Transverse colon (tissue), 4 donors: ENCODE data around the gene ZSCAN5A. TPM values are rescaled to one million over a fixed set of nuclear protein-coding genes. Genes with fewer than 3 reads are reported as not detected.
"Not testable (repeated sequence)": the region's sequence is repeated elsewhere in the genome, so short reads cannot be mapped to it uniquely, and the experiment has no call there.

Source experiments
- DNase-seq: peaks from one replicate; pipeline ENCODE4 v3.0.0-alpha.2; 2019
- H3K27ac ChIP-seq, 4 donors: fragments of 200-600 bp; sonication (generic); 2 replicates each; pipeline ENCODE4 v1.5.1; 2016 to 2018; ENCODE audit warnings: inconsistent platforms in 4 of 4
- H3K27me3 ChIP-seq: fragments of 200-600 bp; sonication (generic); 2 replicates; pipeline ENCODE4 v1.5.1; 2017; ENCODE audit warnings: inconsistent platforms
- H3K36me3 ChIP-seq, 4 donors: fragments of 200-600 bp; sonication (generic); 2 replicates each; pipeline ENCODE4 v1.5.1; 2017 to 2019; ENCODE audit warnings: inconsistent platforms in 4 of 4
- H3K4me1 ChIP-seq, 4 donors: fragments of 200-600 bp; sonication (generic); 2 replicates each; pipeline ENCODE4 v1.5.1; 2017 to 2020; ENCODE audit warnings: inconsistent platforms in 4 of 4
- H3K4me3 ChIP-seq, 4 donors: fragments of 200-600 bp; sonication (generic); 1 replicate in 1 of 4; 2 replicates in 3 of 4; pipeline versions ENCODE4 v1.5.1 to v1.6.1; 2017 to 2019; ENCODE audit warnings: inconsistent platforms in 4 of 4
- H3K9me3 ChIP-seq, 2 donors: fragments of 200-600 bp; sonication (generic); 2 replicates each; pipeline ENCODE4 v1.5.1; 2017 to 2019; ENCODE audit warnings: inconsistent platforms in 2 of 2
- EP300 ChIP-seq: sonication (generic); formaldehyde crosslinking; IDR thresholded peaks from one replicate; pipeline ENCODE4 v1.6.1; 2017; ENCODE audit warnings: antibody characterized with exemption, low read depth
- POLR2A ChIP-seq: fragments of 450-650 bp; IDR thresholded peaks from one replicate; pipeline ENCODE4 v1.6.1; 2016; ENCODE audit warnings: antibody characterized with exemption, mild to moderate bottlenecking, moderate library complexity
- POLR2AphosphoS5 ChIP-seq, 3 donors: sonication (generic); formaldehyde crosslinking; IDR thresholded peaks; one replicate each; pipeline ENCODE4 v1.6.1; 2016; ENCODE audit warnings: antibody characterized with exemption in 3 of 3
- WGBS, 2 donors: methylation state at CpG; one replicate each; pipeline ENCODE4 v1.1.5; 2018; ENCODE audit warnings: low coverage in 1 of 2; 5-methylcytosine and 5-hydroxymethylcytosine counted together
- in situ Hi-C, 4 donors: fragments of 200-750 bp; cut with MboI; loops; one replicate each; pipeline versions ENCODE4 v1.15.0 to v1.15.1; 2017; ENCODE audit warnings: low sequenced_read_pairs in 3 of 4, low pct_ligation_motif_present in 1 of 4, low pct_unique_long_range_greater_than_20kb in 1 of 4
- intact Hi-C: fragments of 100-400 bp; cut with DNase I; formaldehyde crosslinking; loops from one replicate; pipeline ENCODE4 v1.15.1; 2023; ENCODE audit warnings: low total_unique reads
- total RNA-seq, 4 donors: library from RNA; depleted of rRNA; stranded (reverse); fragments of >200 nt; gene quantifications; one replicate each; pipeline ENCODE4 v1.1.0, GENCODE V29; 2016
- TF ChIP-seq, protein P1 (sequence below), 5 experiments: fragments of 200-600 bp in 3 of 5; fragments of 450-650 bp in 2 of 5; sonication (generic) in 3 of 5; IDR thresholded peaks; 1 replicate in 2 of 5; 2 replicates in 3 of 5; pipeline ENCODE4 v1.5.1; 2016 to 2017; ENCODE audit warnings: antibody characterized with exemption in 5 of 5, inconsistent platforms in 3 of 5, mild to moderate bottlenecking in 2 of 5, moderate library complexity in 1 of 5

The ZSCAN5A gene
- total RNA-seq, 4 donors from 2014 or later: 8.2 to 15.2 (median 12.6) TPM

GRCh38 chr19:56270676-56271075 is 44.0 kb downstream of the ZSCAN5A start:
- H3K27ac ChIP-seq: no peak overlapping the region
- no peak overlapping the region for H3K4me3 ChIP-seq
- 80 to 90% methylated on average over 2 to 3 of the region's 3 CpGs for WGBS, 2 donors
- intact Hi-C loops: no loop called here
- no peak for DNase-seq
- in situ Hi-C loops: no loop called here
- H3K4me1 ChIP-seq: no peaks in the 10 kb centered on the region
- no peaks in the 10 kb centered on the region for H3K9me3 ChIP-seq
- TF ChIP-seq EP300: no peak
- H3K27me3 ChIP-seq: no peaks in the 10 kb centered on the region
- H3K36me3 ChIP-seq: no peaks in the 10 kb centered on the region

DNA sequence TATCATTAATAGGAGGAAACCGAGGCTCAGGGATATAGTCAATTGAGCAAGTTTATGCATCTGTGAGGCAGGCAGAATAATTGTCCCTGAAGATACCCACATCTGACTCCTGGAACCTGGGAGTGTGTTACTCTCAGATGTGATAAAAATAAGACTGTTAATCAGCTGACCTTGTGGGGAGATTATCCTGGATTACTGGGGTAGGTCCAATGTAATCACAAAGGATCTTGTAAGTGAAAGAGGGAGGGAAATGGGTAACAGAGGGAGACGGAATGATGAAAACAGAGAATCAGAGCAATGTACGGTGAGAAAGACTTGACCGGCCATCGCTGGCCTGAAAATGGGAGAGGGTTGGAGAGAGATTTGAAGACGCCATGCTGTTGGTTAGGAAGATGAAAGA is 45.3 kb downstream of the ZSCAN5A start:
- in situ Hi-C loops: no loop called here
- no peak overlapping the region for H3K4me3 ChIP-seq
- 92 to 94% methylated on average over 6 of the region's 6 CpGs for WGBS, 2 donors

DNA sequence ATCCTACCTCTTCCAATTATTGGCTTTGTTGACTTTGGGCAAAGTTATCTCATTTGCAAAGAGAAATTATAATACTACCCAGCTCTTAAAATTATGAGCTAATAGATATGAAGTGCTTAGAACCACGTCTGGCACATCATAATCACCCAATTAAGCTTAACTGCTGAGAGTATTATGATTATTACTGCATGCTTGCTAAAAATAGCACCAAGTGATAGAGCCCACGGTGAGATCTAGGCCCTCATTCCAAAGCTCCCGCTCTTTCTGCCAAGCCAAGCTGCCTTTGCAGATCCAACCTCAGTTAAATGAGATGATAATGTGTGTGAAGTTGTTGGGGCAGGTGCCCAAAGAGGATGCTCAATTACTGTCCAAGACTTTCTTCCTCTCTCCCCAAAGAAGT is 48.6 kb downstream of the ZSCAN5A start:
- H3K4me1 ChIP-seq: no peaks in the 10 kb centered on the region
- 21 to 24% methylated on average over 2 to 3 of the region's 3 CpGs for WGBS, 2 donors
- TF ChIP-seq POLR2AphosphoS5 (IDR thresholded peaks at IDR 0.05) (no peak), EP300 (no peak), POLR2A (no peak)
- TF ChIP-seq, protein P1, sequence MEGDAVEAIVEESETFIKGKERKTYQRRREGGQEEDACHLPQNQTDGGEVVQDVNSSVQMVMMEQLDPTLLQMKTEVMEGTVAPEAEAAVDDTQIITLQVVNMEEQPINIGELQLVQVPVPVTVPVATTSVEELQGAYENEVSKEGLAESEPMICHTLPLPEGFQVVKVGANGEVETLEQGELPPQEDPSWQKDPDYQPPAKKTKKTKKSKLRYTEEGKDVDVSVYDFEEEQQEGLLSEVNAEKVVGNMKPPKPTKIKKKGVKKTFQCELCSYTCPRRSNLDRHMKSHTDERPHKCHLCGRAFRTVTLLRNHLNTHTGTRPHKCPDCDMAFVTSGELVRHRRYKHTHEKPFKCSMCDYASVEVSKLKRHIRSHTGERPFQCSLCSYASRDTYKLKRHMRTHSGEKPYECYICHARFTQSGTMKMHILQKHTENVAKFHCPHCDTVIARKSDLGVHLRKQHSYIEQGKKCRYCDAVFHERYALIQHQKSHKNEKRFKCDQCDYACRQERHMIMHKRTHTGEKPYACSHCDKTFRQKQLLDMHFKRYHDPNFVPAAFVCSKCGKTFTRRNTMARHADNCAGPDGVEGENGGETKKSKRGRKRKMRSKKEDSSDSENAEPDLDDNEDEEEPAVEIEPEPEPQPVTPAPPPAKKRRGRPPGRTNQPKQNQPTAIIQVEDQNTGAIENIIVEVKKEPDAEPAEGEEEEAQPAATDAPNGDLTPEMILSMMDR (IDR thresholded peaks at IDR 0.05): no peak
- H3K36me3 ChIP-seq: no peaks in the 10 kb centered on the region
- no peak for DNase-seq
- intact Hi-C loops (no loop called here), in situ Hi-C loops (no loop called here)
- no peaks in the 10 kb centered on the region for H3K27me3 ChIP-seq
- no peaks in the 10 kb centered on the region for H3K9me3 ChIP-seq
- H3K27ac ChIP-seq: no peak overlapping the region
- H3K4me3 ChIP-seq: no peak overlapping the region

More for the DNA sequence above, 45.3 kb downstream of the ZSCAN5A start:
- Histone ChIP-seq H3K36me3 (no peaks in the 10 kb centered on the region), H3K27me3 (no peaks in the 10 kb centered on the region), H3K4me1 (no peaks in the 10 kb centered on the region), H3K9me3 (no peaks in the 10 kb centered on the region), H3K27ac (no peak overlapping the region)
- no peak for DNase-seq
- TF ChIP-seq EP300 (no peak), POLR2AphosphoS5 (IDR thresholded peaks at IDR 0.05) (no peak), POLR2A (no peak)
- TF ChIP-seq, protein P1 (IDR thresholded peaks at IDR 0.05): no peak
- intact Hi-C loops: no loop called here

DNA sequence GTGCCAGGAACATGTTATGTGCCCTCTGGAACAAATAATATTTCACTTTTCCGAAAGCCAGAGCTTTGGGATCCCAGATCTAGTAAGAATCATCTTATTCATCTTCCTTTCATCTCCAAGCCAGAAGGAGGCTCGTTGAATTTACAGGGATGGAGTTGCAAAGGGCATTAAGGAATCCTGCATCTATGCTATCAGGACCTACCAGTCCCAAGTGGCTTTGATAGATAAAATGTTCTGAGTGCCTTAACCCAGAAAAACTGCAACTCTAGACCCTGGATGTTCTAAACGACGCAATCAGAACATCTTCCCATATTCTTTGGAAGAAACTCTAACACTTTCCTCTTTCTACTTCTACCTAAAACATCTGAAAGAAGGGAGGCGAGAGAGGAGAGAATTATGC is 51.3 kb downstream of the ZSCAN5A start:
- no peak for DNase-seq
- no peak overlapping the region for H3K4me3 ChIP-seq
- no peaks in the 10 kb centered on the region for H3K27me3 ChIP-seq
- H3K27ac ChIP-seq: no peak overlapping the region
- H3K9me3 ChIP-seq: no peaks in the 10 kb centered on the region
- no peaks in the 10 kb centered on the region for H3K36me3 ChIP-seq
- H3K4me1 ChIP-seq: no peaks in the 10 kb centered on the region
- TF ChIP-seq POLR2A (no peak), EP300 (no peak), POLR2AphosphoS5 (IDR thresholded peaks at IDR 0.05) (no peak)
- TF ChIP-seq, protein P1 (IDR thresholded peaks at IDR 0.05): no peak
- intact Hi-C loops (no loop called here), in situ Hi-C loops (no loop called here)
- WGBS, 2 donors: 91 to 92% methylated on average over 5 of the region's 5 CpGs

GRCh38 chr19:56261932-56262331 is 52.7 kb downstream of the ZSCAN5A start:
- H3K36me3 ChIP-seq, DNase-seq, H3K4me3 ChIP-seq, H3K27ac ChIP-seq, intact Hi-C loops, in situ Hi-C loops, H3K9me3 ChIP-seq, H3K4me1 ChIP-seq, H3K27me3 ChIP-seq: not testable (repeated sequence)
- 90 to 100% methylated on average over 6 of the region's 6 CpGs for WGBS, 2 donors
